Subcutaneous abdominal adipose tissue (tissue), 5 donors: Measurements from ENCODE around the gene MFSD6L.

Experiments used
- H3K27ac ChIP-seq: one replicate; pipeline ENCODE4 v1.7.0; 2013; ENCODE audit warnings: low read depth, mild to moderate bottlenecking, inconsistent platforms, low read length, moderate library complexity
- H3K27me3 ChIP-seq, 5 donors: one replicate each; pipeline ENCODE4 v1.7.0; 2013; ENCODE audit warnings: low read length in 5 of 5, inconsistent platforms in 1 of 5; ENCODE audit not compliant: control insufficient read depth in 5 of 5, insufficient read depth in 4 of 5
- H3K36me3 ChIP-seq, 5 donors: one replicate each; pipeline ENCODE4 v1.7.0; 2013; ENCODE audit warnings: low read length in 5 of 5; ENCODE audit not compliant: control insufficient read depth in 5 of 5, insufficient read depth in 5 of 5
- H3K4me1 ChIP-seq, 5 donors: one replicate each; pipeline ENCODE4 v1.7.0; 2013; ENCODE audit warnings: low read length in 5 of 5, mild to moderate bottlenecking in 3 of 5, moderate library complexity in 1 of 5; ENCODE audit not compliant: control insufficient read depth in 5 of 5, insufficient read depth in 5 of 5
- H3K4me3 ChIP-seq, 5 donors: one replicate each; pipeline ENCODE4 v1.7.0; 2013; ENCODE audit warnings: low read length in 5 of 5, low read depth in 1 of 5
- H3K9ac ChIP-seq, 5 donors: one replicate each; pipeline ENCODE4 v1.7.0; 2013; ENCODE audit warnings: low read length in 5 of 5, mild to moderate bottlenecking in 4 of 5, moderate library complexity in 3 of 5
- H3K9me3 ChIP-seq, 5 donors: one replicate each; pipeline ENCODE4 v1.7.0; 2013; ENCODE audit warnings: low read length in 5 of 5; ENCODE audit not compliant: control insufficient read depth in 5 of 5
- donor health status: healthy.
- donor health status: healthy.
- donor health status: healthy.
- donor health status: healthy.
- donor health status: healthy.

MFSD6L gene

GRCh38 chr17:8798846-8799569 lies at the start of gene MFSD6L:
Gene MFSD6L (minus strand): TSS chr17:8799365. CDS start chr17:8799120, 245 bp downstream.
- Histone ChIP-seq H3K9ac (no peak within 1 kb of the TSS), H3K27me3 (peaks cover 9 to 22% (median 15%) of the 10 kb centered on the region in 5 donors), H3K4me1 (peaks cover 0 to 14% (median 0%) of the 10 kb centered on the region in 5 donors), H3K4me3 (no peak within 1 kb of the TSS), H3K9me3 (no peaks in the 10 kb centered on the region), H3K27ac (no peak within 1 kb of the TSS), H3K36me3 (peaks cover 0 to 9% (median 0%) of the 10 kb centered on the region in 5 donors)

GRCh38 chr17:8847891-8848290 lies 48.7 kb upstream of the MFSD6L start:
- no peak overlapping the region for H3K4me3 ChIP-seq
- no peak overlapping the region for H3K27ac ChIP-seq
- H3K36me3 ChIP-seq: peaks cover 0 to 3% (median 0%) of the 10 kb centered on the region in 5 donors
- peaks cover 0 to 3% (median 0%) of the 10 kb centered on the region in 5 donors for H3K27me3 ChIP-seq
- peaks cover 0 to 10% (median 2%) of the 10 kb centered on the region in 5 donors for H3K4me1 ChIP-seq
- H3K9me3 ChIP-seq: no peaks in the 10 kb centered on the region
- no peak overlapping the region for H3K9ac ChIP-seq

GRCh38 chr17:8846768-8847211 lies 47.6 kb upstream of the MFSD6L start:
- Histone ChIP-seq H3K4me1 (peaks cover 0 to 13% (median 2%) of the 10 kb centered on the region in 5 donors), H3K27ac (no peak overlapping the region), H3K27me3 (peaks cover 0 to 3% (median 0%) of the 10 kb centered on the region in 5 donors), H3K4me3 (no peak overlapping the region), H3K9me3 (no peaks in the 10 kb centered on the region), H3K36me3 (peaks cover 0 to 3% (median 0%) of the 10 kb centered on the region in 5 donors), H3K9ac (no peak overlapping the region)

GRCh38 chr17:8844229-8845218 lies 45.4 kb upstream of the MFSD6L start:
- Histone ChIP-seq H3K36me3 (peaks cover 0 to 1% (median 0%) of the 10 kb centered on the region in 5 donors), H3K9me3 (no peaks in the 10 kb centered on the region), H3K27me3 (peaks cover 0 to 3% (median 0%) of the 10 kb centered on the region in 5 donors), H3K4me1 (peaks cover 0 to 13% (median 2%) of the 10 kb centered on the region in 5 donors), H3K4me3 (no peak overlapping the region), H3K27ac (no peak overlapping the region), H3K9ac (no peak overlapping the region)

GRCh38 chr17:8843344-8843743 lies 44.2 kb upstream of the MFSD6L start:
- H3K36me3 ChIP-seq: no peaks in the 10 kb centered on the region
- H3K9me3 ChIP-seq: no peaks in the 10 kb centered on the region
- H3K4me3 ChIP-seq: no peak overlapping the region
- H3K27me3 ChIP-seq: peaks cover 0 to 6% (median 4%) of the 10 kb centered on the region in 5 donors
- H3K27ac ChIP-seq: no peak overlapping the region
- H3K4me1 ChIP-seq: peaks cover 0 to 13% (median 2%) of the 10 kb centered on the region in 5 donors
- H3K9ac ChIP-seq: no peak overlapping the region

GRCh38 chr17:8841844-8842243 lies 42.7 kb upstream of the MFSD6L start:
- no peak overlapping the region for H3K9ac ChIP-seq
- H3K36me3 ChIP-seq: no peaks in the 10 kb centered on the region
- H3K27me3 ChIP-seq: peaks cover 0 to 12% (median 10%) of the 10 kb centered on the region in 5 donors
- peaks cover 0 to 13% (median 2%) of the 10 kb centered on the region in 5 donors for H3K4me1 ChIP-seq
- no peak overlapping the region for H3K27ac ChIP-seq
- H3K9me3 ChIP-seq: no peaks in the 10 kb centered on the region
- H3K4me3 ChIP-seq: no peak overlapping the region

GRCh38 chr17:8839410-8839935 lies 40.3 kb upstream of the MFSD6L start:
- H3K4me1 ChIP-seq: peaks cover 0 to 13% (median 2%) of the 10 kb centered on the region in 5 donors
- H3K36me3 ChIP-seq: peaks cover 0 to 10% (median 0%) of the 10 kb centered on the region in 5 donors
- H3K27ac ChIP-seq: no peak overlapping the region
- peaks cover 0 to 17% (median 11%) of the 10 kb centered on the region in 5 donors for H3K27me3 ChIP-seq
- no peak overlapping the region for H3K4me3 ChIP-seq
- H3K9ac ChIP-seq: no peak overlapping the region
- no peaks in the 10 kb centered on the region for H3K9me3 ChIP-seq

GRCh38 chr17:8838551-8839095 lies 39.5 kb upstream of the MFSD6L start:
- Histone ChIP-seq H3K9me3 (no peaks in the 10 kb centered on the region), H3K36me3 (peaks cover 0 to 10% (median 0%) of the 10 kb centered on the region in 5 donors), H3K27ac (no peak overlapping the region), H3K4me1 (peaks cover 0 to 7% (median 2%) of the 10 kb centered on the region in 5 donors), H3K27me3 (peaks cover 0 to 17% (median 10%) of the 10 kb centered on the region in 5 donors), H3K4me3 (no peak overlapping the region), H3K9ac (no peak overlapping the region)

GRCh38 chr17:8837563-8838075 lies 38.5 kb upstream of the MFSD6L start:
- Histone ChIP-seq H3K36me3 (peaks cover 0 to 10% (median 0%) of the 10 kb centered on the region in 5 donors), H3K9ac (no peak overlapping the region), H3K27ac (no peak overlapping the region), H3K9me3 (no peaks in the 10 kb centered on the region), H3K27me3 (peaks cover 0 to 20% (median 11%) of the 10 kb centered on the region in 5 donors), H3K4me3 (no peak overlapping the region), H3K4me1 (peaks cover 0 to 3% (median 0%) of the 10 kb centered on the region in 5 donors)
